ENCODE data around the gene FHAD1. TPM values are rescaled to one million over a fixed set of nuclear protein-coding genes. Genes with fewer than 3 reads are reported as not detected.

FHAD1 gene
- total and polyA plus RNA-seq, 2 of the 13 experiments (the other 11 are each of a cell fraction or from before 2014, with no cell fraction given): not detected

GRCh38 chr1:15311880-15312279 lies 64.9 kb downstream of the FHAD1 start:
- Histone ChIP-seq H4K20me1 (ENCODE audit: insufficient read depth, low read length) (no peaks in the 10 kb centered on the region), H3K27me3 (ENCODE audit: control insufficient read depth in 1 of 2, insufficient read depth in 2 of 2, low read length in 2 of 2) (peaks cover 3 to 17% of the 10 kb centered on the region in 2 experiments; a peak in 3 of 5 replicates), H3K79me2 (ENCODE audit: insufficient read depth, low read length) (no peaks in the 10 kb centered on the region), H3K9me3 (ENCODE audit: low read length) (no peaks in the 10 kb centered on the region), H3K4me1 (ENCODE audit: insufficient read depth, low read length) (peaks cover 25% of the 10 kb centered on the region), H3K4me3 (replicated peaks in 1 of 3; ENCODE audit: insufficient read depth in 1 of 3, low read depth in 2 of 3, low read length in 3 of 3) (no peak overlapping the region), H3K9ac (ENCODE audit: insufficient read depth, low read depth, low read length) (no peak overlapping the region), H2AFZ (ENCODE audit: low read length) (no peak overlapping the region), H3K27ac (ENCODE audit: extremely low read length, insufficient read depth, low read length) (no peak overlapping the region), H3K36me3 (replicated peaks in 1 of 2; ENCODE audit: control insufficient read depth in 1 of 2, insufficient read depth in 2 of 2, low read length in 2 of 2) (no peaks in the 10 kb centered on the region), H3K4me2 (ENCODE audit: low read depth, low read length) (no peak overlapping the region)
- POLR2A ChIA-PET: no interaction called here
- in situ Hi-C loops (cut with HindIII; ENCODE audit: extremely low pct_ligation_motif_present, low pct_unique_long_range_greater_than_20kb): loop anchor here (5.0 kb wide), 1 partner anchor 110 kb away; no protein-coding TSS in a partner anchor
- CTCF ChIA-PET (ENCODE audit: low intra/inter-chr PET ratio, low total read pairs): no interaction called here
- 45% methylated on average over 5 of the region's 7 CpGs for WGBS (ENCODE audit: low lambda C conversion rate)
- no peak for DNase-seq (ENCODE audit: low spot score)
- FAIRE-seq: no peak
- ATAC-seq: no peak
- TF ChIP-seq MLLT10 (CRISPR knock-in tag; IDR thresholded peaks at IDR 0.05) (no peak), ZNF513 (CRISPR knock-in tag; conservative IDR thresholded peaks at IDR 0.05) (no peak), ZNF431 (CRISPR knock-in tag; IDR thresholded peaks at IDR 0.05; ENCODE audit: borderline replicate concordance, low read depth) (no peak), DRAP1 (CRISPR knock-in tag; IDR thresholded peaks at IDR 0.05) (no peak), IRX3 (CRISPR knock-in tag; IDR thresholded peaks at IDR 0.05; ENCODE audit: borderline replicate concordance, low read depth) (no peak), ZNF839 (CRISPR knock-in tag; IDR thresholded peaks at IDR 0.05; ENCODE audit: borderline replicate concordance) (no peak), TBX2 (CRISPR knock-in tag; IDR thresholded peaks at IDR 0.05; ENCODE audit: borderline replicate concordance) (no peak), TAF1 (CRISPR knock-in tag; IDR thresholded peaks at IDR 0.05) (no peak), ZNF256 (CRISPR knock-in tag; conservative IDR thresholded peaks at IDR 0.05) (no peak), RARG (CRISPR knock-in tag; IDR thresholded peaks at IDR 0.05; ENCODE audit: low read depth) (no peak), ZNF496 (CRISPR knock-in tag; IDR thresholded peaks at IDR 0.05; ENCODE audit: insufficient replicate concordance) (no peak)
- BruUV-seq (replicated peaks): no TSS peak
- intact Hi-C loops (cut with micrococcal nuclease; ENCODE audit: unreplicated experiment): no loop called here

Measured in HepG2 (cell line).